ENCODE measurements around the gene APEH.
"Not testable (repeated sequence)": the region's sequence is repeated elsewhere in the genome, so short reads cannot be mapped to it uniquely, and the experiment has no call there.

The APEH gene

GRCh38 chr3:49675912-49676311 lies 1.8 kb downstream of the APEH start:
- DNase-seq (ENCODE audit: low read depth) = no peak
- TF ChIP-seq, protein P1, sequence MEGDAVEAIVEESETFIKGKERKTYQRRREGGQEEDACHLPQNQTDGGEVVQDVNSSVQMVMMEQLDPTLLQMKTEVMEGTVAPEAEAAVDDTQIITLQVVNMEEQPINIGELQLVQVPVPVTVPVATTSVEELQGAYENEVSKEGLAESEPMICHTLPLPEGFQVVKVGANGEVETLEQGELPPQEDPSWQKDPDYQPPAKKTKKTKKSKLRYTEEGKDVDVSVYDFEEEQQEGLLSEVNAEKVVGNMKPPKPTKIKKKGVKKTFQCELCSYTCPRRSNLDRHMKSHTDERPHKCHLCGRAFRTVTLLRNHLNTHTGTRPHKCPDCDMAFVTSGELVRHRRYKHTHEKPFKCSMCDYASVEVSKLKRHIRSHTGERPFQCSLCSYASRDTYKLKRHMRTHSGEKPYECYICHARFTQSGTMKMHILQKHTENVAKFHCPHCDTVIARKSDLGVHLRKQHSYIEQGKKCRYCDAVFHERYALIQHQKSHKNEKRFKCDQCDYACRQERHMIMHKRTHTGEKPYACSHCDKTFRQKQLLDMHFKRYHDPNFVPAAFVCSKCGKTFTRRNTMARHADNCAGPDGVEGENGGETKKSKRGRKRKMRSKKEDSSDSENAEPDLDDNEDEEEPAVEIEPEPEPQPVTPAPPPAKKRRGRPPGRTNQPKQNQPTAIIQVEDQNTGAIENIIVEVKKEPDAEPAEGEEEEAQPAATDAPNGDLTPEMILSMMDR (IDR thresholded peaks at IDR 0.05; ENCODE audit: control insufficient read depth, insufficient read depth, low read depth, low read length, missing control alignments) = no peak
- no peak overlapping the region for H3K4me3 ChIP-seq (ENCODE audit: control insufficient read depth, low read depth, low read length)

- TF ChIP-seq, protein P1 (IDR thresholded peaks at IDR 0.05; ENCODE audit: control insufficient read depth, insufficient read depth, low read depth, low read length, missing control alignments) = no peak
- H3K4me3 ChIP-seq (ENCODE audit: control insufficient read depth, low read depth, low read length) = no peak overlapping the region
- DNase-seq (ENCODE audit: low read depth) = no peak
Observed at GRCh38 chr3:49680493-49681231, 6.5 kb downstream of the APEH start.

DNA sequence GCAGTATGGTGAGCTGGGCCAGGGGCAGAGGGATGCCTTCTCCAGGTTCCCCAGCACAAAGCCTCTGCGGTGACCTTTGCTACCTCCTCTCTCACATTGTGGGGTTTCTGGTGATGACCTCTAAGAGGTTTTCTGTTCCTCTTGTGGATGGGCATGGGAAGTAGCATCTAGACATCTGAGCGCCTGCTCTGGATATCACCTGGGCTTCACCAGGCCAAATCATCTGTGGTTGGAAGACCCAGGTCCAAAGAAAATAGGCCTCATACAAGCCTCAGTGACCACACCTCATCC lies 7.0 kb downstream of the APEH start:
- TF ChIP-seq, protein P1 (IDR thresholded peaks at IDR 0.05; ENCODE audit: control insufficient read depth, insufficient read depth, low read depth, low read length, missing control alignments) = no peak
- no peak for DNase-seq (ENCODE audit: low read depth)
- H3K4me3 ChIP-seq (ENCODE audit: control insufficient read depth, low read depth, low read length) = no peak overlapping the region

DNA sequence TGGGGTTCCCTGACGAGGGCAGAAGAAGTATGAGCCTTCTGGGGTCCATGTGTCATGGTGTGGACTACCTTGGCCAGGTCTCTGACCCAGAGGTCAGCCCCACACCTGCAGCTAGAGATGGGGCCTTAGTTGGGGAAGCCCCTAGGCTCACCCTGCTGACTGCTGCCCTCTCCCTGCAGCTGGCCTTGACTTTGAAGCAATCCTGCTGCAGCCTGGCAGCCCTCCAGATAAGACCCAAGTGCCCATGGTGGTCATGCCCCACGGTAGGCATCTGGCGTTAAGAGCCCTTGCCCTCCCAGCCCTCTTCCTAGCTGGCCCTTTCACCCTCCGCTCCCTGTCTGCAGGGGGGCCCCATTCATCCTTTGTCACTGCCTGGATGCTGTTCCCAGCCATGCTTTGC lies 7.4 kb downstream of the APEH start:
- no peak overlapping the region for H3K4me3 ChIP-seq (ENCODE audit: control insufficient read depth, low read depth, low read length)
- DNase-seq (ENCODE audit: low read depth) = no peak
- TF ChIP-seq, protein P1 (IDR thresholded peaks at IDR 0.05; ENCODE audit: control insufficient read depth, insufficient read depth, low read depth, low read length, missing control alignments) = no peak

GRCh38 chr3:49683162-49683561 lies 9.0 kb downstream of the APEH start:
- TF ChIP-seq, protein P1 (IDR thresholded peaks at IDR 0.05; ENCODE audit: control insufficient read depth, insufficient read depth, low read depth, low read length, missing control alignments) = no peak
- no peak overlapping the region for H3K4me3 ChIP-seq (ENCODE audit: control insufficient read depth, low read depth, low read length)
- no peak for DNase-seq (ENCODE audit: low read depth)

DNA sequence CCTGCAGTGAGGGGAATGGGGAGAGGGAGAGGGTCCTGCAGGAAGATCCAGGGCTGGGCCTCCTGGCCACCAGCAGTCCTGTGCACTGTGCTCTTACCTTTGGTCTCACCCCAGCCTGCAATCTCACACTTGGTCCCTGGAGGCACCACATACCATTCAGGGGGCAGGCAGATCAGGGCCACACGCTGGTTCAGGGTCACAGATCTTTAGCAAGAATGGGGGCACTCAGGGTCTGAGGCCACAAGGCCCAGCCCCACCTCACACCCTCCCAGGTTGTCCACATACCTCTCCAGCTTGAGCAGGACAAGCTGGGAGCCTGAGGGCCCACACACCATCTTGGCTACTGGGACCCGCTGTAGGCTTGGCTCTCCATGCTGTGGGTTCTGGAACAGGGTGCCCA lies 10.3 kb downstream of the APEH start:
- not testable (repeated sequence) for H3K4me3 ChIP-seq (ENCODE audit: control insufficient read depth, low read depth, low read length)

DNA sequence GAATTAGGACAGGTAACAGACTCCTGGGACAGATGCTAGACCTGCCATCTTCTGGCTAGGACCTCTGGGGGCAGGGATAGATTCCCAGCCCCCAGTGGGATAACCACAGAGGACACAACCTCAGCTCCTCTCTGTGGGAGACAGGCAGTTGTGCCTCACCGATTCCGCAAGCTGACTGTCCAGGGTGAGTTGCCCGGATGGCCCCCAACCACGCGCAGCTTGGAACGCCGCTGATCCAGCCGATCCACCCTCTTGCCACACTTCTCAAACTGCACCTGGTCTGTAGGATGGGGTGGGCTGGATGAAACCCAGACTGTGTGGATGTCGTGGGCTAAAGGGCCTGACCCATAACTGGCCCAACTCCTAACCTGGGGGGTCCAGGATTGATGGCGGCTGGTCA lies 11.0 kb downstream of the APEH start:
- not testable (repeated sequence) for H3K4me3 ChIP-seq (ENCODE audit: control insufficient read depth, low read depth, low read length); DNase-seq (ENCODE audit: low read depth)

More for the DNA sequence above, 10.3 kb downstream of the APEH start:
- DNase-seq (ENCODE audit: low read depth) = not testable (repeated sequence)

- not testable (repeated sequence) for DNase-seq (ENCODE audit: low read depth); H3K4me3 ChIP-seq (ENCODE audit: control insufficient read depth, low read depth, low read length)
Observed at GRCh38 chr3:49685846-49686245, 11.7 kb downstream of the APEH start.

DNA sequence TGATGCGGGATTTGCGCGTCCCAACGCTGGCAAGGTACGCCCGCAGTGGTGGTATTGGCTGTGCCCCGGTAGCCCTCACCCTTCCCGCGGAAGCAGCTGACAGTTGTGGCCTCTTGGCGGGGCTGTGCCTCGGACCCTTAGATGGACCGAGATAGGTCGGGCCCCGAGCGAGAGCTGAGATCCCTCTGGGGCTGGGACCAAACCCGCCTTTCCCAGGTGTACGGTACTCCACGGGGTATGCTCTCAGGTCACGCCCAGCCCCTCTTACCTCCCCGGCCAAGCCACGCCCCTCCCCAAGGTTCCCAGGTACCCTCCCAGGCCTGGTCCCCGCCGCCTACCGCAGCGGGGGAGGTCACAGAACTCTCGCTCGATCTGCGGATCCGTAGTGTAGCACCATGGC lies 12.2 kb downstream of the APEH start:
- peak overlapping the region; percentile 29 for H3K4me3 ChIP-seq (ENCODE audit: control insufficient read depth, low read depth, low read length)
- not testable (repeated sequence) for DNase-seq (ENCODE audit: low read depth)

DNA sequence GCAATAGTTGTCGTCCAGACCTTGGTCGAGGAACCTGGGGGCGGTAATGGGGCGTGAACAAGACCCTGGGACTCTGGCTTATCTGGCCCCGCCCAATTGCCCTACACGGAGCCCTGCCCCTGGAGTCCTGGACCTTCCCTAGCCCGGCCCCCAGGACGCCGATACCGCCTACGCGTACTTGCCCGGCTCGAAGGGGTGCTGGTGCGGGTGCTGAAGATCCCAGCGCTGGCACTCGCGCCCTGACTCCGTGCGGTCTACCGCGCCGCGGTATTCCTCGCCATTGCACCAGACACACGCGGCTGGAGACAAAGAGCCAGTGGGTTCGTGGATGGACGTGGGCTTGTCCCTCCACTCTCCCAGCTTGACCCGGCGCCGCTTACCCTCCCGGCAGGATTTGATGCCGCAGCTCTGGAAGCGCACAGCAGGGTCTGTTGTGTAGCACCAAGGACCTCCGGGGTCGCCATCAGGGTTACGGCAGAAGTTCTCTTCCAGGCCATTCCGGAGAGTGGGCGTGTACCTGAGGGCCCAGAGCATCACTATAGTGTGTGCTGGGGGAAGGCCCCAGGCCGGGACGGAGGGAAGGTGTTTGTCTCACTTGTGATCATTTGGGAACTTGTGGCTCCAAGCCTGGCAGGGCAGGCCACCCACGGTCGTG lies 12.7 kb downstream of the APEH start:
- peak overlapping the region; percentile 29 for H3K4me3 ChIP-seq (ENCODE audit: control insufficient read depth, low read depth, low read length)
- DNase-seq (ENCODE audit: low read depth) = not testable (repeated sequence)

DNA sequence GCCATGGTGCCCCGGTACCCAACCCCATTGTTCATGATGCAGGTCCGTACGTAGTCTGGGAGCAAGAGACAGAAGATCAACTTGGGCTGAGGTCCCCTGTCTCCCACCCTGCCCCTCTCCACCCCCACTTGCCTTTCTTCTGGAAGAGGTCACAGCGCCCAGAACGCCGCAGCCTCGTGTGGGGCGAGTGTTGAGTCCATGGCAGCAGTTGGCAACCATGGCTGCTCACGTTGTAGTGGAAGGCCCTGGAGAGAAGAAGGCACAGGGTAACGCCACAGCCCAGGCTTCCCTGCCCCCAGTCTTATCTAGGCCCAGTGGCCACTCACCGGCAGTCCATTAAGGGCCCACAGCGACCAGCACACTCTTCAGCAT lies 13.3 kb downstream of the APEH start:
- not testable (repeated sequence) for DNase-seq (ENCODE audit: low read depth); H3K4me3 ChIP-seq (ENCODE audit: control insufficient read depth, low read depth, low read length)

- peak overlapping the region; percentile 99 for H3K4me3 ChIP-seq (ENCODE audit: control insufficient read depth, low read depth, low read length)
- not testable (repeated sequence) for DNase-seq (ENCODE audit: low read depth)
Observed at GRCh38 chr3:49688338-49689045, 14.3 kb downstream of the APEH start.

All from AG09309 (cell line).